Measurements from ENCODE around the gene RABGGTB.
"Not testable (repeated sequence)": the region's sequence is repeated elsewhere in the genome, so short reads cannot be mapped to it uniquely, and the experiment has no call there.

RABGGTB gene

GRCh38 chr1:75785983-75786853, at the start of gene RABGGTB:
RABGGTB (plus strand) TSS chr1:75786256; CDS start chr1:75786272, 16 bp downstream.
- peak; percentile 96 for DNase-seq (ENCODE audit: low read depth)

- DNase-seq (ENCODE audit: low read depth), result no peak
These were observed 43.9 kb upstream of the RABGGTB start for GRCh38 chr1:75742047-75742625.

GRCh38 chr1:75745276-75745675, 40.8 kb upstream of the RABGGTB start:
- DNase-seq (ENCODE audit: low read depth), result no peak

- not testable (repeated sequence) for DNase-seq (ENCODE audit: low read depth)
These were observed 28.8 kb upstream of the RABGGTB start for GRCh38 chr1:75757210-75757609.

- not testable (repeated sequence) for DNase-seq (ENCODE audit: low read depth)
These were observed 27.5 kb upstream of the RABGGTB start for GRCh38 chr1:75758543-75758942.

GRCh38 chr1:75764057-75764655, 21.9 kb upstream of the RABGGTB start:
- DNase-seq (ENCODE audit: low read depth), result no peak

- DNase-seq (ENCODE audit: low read depth), result peak; percentile 65
These were observed 20.2 kb upstream of the RABGGTB start for GRCh38 chr1:75765697-75766355.

GRCh38 chr1:75768016-75768415, 18.0 kb upstream of the RABGGTB start:
- DNase-seq (ENCODE audit: low read depth), result no peak

- no peak for DNase-seq (ENCODE audit: low read depth)
These were observed 15.3 kb upstream of the RABGGTB start for GRCh38 chr1:75770761-75771160.

- DNase-seq (ENCODE audit: low read depth), result no peak
These were observed 14.1 kb upstream of the RABGGTB start for GRCh38 chr1:75771978-75772377.

- DNase-seq (ENCODE audit: low read depth), result not testable (repeated sequence)
These were observed 8.2 kb upstream of the RABGGTB start for GRCh38 chr1:75777812-75778211.

- DNase-seq (ENCODE audit: low read depth), result not testable (repeated sequence)
These were observed 7.4 kb upstream of the RABGGTB start for GRCh38 chr1:75778694-75779093.

GRCh38 chr1:75780183-75780582, 5.9 kb upstream of the RABGGTB start:
- not testable (repeated sequence) for DNase-seq (ENCODE audit: low read depth)

GRCh38 chr1:75783920-75784319, 2.1 kb upstream of the RABGGTB start:
- not testable (repeated sequence) for DNase-seq (ENCODE audit: low read depth)

GRCh38 chr1:75785320-75785982, 605 bp upstream of the RABGGTB start:
- no peak for DNase-seq (ENCODE audit: low read depth)

- DNase-seq (ENCODE audit: low read depth), result no peak
These were observed 941 bp downstream of the RABGGTB start for GRCh38 chr1:75786901-75787493.

- DNase-seq (ENCODE audit: low read depth), result no peak
These were observed 1.5 kb downstream of the RABGGTB start for GRCh38 chr1:75787524-75787923.

- no peak for DNase-seq (ENCODE audit: low read depth)
These were observed 3.9 kb downstream of the RABGGTB start for GRCh38 chr1:75789988-75790387.

- DNase-seq (ENCODE audit: low read depth), result peak; percentile 10
These were observed 5.0 kb downstream of the RABGGTB start for GRCh38 chr1:75791022-75791421.

GRCh38 chr1:75792091-75792490, 6.0 kb downstream of the RABGGTB start:
- DNase-seq (ENCODE audit: low read depth), result no peak

GRCh38 chr1:75794382-75794781, 8.3 kb downstream of the RABGGTB start:
- DNase-seq (ENCODE audit: low read depth), result no peak
